CD4-positive, alpha-beta T cell treated with Interleukin-21 for 1 hour (primary cell): ENCODE data around the gene NOTO.

ENCODE experiments used
- DNase-seq: peaks from one replicate; pipeline ENCODE4 v3.0.0-alpha.2; 2020

NOTO gene

DNA sequence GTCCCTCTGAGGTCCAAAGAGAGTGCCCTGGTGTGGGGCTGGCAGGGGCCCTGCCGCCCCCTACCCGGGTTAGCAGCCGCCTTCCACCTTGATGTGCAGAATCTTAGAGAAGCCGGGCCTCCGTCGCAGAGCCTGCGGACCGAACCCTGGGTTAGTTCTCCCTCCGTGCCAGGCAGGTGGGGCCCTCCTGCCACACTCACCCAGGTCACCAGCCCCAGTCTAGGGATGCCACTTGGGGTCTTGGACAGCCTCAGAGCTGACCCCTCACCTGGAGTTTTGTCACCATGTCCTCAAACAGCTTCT is 56.5 kb downstream of the NOTO start:
- DNase-seq = no peak

DNA sequence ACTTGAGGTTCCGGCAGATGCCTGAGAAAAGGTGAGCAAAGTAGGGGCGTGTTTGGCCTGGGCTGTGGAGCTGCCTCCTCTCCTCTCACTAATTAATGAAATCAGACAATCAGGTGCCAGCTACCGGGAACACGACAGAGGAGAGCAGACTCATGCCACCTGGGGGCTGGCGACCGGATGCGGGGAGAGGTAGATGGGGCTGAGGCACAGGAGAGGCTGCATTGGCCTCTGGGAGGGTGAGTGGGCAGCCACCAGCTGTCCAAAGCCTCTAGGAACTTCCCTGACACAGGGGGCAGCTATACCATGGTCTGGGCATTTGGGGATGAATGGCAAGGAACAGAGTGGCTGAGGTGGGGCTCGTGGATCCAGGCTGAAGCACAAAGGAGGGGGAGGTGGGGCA is 56.9 kb downstream of the NOTO start:
- DNase-seq = no peak

DNA sequence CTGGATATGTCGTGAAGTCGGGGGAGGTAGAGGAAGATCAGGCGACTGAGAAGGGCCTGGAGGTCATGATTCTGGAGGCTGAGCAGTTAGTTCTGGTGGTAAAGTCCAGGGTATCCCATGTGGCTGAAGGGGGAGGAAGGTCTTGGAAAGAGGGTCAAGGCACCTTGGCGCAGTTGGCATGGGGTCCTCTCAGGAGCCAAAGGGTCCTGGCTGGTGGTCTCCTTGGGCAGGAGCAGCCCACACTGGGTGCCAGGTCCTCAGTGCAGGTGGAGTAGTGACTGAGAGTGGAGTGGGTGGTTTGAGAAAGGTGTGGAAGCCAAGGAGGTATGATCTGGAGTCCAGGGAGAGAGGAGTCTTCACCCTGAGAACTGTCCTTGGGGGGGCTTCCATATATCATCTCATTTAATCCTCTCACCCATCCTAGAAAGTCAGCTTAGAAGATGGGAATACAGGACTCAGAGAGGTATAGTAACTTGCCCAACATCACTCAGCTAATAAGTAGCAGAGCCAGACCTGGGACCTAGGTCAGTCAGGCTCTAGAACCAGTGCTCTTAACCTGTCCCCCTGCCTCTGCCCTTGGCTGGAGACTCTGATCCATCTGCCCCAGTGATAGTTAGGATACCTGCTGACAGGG is 57.4 kb downstream of the NOTO start:
- DNase-seq = no peak

DNA sequence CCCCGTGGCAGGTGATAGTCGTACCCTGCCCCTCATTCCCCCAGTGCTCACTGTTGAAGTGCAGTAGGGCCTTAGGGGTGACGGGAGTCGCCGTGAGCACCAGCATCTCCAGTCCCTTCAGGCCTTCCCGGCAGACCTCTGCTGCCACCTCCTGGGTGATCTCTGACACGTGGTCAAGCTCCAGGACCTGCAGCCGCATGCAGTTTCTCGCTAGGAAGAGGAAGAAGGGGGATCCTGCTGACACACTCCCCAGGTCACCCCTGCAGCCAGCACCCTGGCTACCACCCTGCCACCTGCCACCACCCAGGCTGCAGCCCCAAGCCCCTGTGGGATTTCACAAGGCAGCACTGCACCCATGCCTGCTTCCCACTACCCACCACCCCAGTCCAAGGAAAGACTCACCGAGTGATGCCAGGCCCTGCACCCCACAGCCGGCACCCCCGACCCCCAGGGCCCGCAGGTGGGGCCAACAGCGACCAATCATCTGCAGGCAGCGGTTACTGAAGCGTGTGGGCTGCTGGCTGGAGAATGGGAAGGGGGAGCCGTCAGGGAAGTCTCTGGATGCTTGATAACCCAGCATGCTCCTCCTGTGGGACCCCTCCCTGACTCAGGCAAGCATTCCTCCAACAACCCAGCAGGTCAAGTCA is 58.1 kb downstream of the NOTO start:
- DNase-seq = no peak
